ENCODE results near the gene RSPO4. TPM values are rescaled to one million over a fixed set of nuclear protein-coding genes. Genes with fewer than 3 reads are reported as not detected.
"Not testable (repeated sequence)": the region's sequence is repeated elsewhere in the genome, so short reads cannot be mapped to it uniquely, and the experiment has no call there.

RSPO4 gene
- not detected in 2 replicates for total RNA-seq (2014; rRNA removed; shearing (Covaris generic))
- not detected in 2 replicates for polyA plus RNA-seq (2014; cell fraction: nucleus; rRNA removed)

DNA sequence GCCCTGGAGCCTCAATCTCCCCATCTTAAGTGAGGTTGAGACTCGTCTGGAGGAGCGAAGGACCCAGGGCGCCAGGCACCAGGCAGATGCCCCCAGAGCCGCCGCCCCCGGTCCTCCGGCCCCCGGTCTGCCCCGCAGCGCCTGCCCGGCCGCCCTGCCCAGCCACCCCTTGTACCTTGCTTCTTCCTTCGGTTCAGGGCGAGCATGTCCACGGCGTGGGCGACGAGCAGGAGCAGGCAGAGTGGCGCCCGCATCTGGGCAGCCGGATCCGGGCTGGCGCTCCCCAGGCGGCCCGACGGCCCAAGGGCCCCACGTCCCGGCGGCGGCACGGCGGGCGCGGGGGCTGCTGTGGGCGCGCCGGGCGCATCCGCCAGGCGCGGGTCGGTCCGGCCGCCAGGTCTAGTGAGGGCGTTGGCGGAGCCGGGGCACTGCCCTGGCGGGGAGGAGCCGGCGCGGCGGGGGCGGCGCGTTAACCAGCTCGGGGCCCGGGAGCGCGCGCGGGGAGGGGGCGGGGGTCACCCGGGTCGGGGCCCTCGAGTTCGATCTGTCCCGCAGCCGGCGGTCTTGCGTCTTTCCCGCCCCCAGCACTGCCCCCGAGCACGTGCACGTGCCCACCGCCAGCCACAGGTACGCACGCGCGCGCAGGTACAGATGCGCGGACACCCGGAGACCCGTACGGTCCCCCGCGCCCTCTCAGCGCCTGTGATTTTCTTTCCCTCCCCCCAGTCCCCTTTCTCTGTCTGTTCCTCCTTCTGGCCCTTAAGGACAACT, at the start of gene RSPO4:
TSS of gene RSPO4 (minus strand) at position 401 of the 771 bp plus-strand sequence. CDS start at position 254, 147 bp downstream.
- DNase-seq (ENCODE audit: extremely low read depth, low read depth): no peak

DNA sequence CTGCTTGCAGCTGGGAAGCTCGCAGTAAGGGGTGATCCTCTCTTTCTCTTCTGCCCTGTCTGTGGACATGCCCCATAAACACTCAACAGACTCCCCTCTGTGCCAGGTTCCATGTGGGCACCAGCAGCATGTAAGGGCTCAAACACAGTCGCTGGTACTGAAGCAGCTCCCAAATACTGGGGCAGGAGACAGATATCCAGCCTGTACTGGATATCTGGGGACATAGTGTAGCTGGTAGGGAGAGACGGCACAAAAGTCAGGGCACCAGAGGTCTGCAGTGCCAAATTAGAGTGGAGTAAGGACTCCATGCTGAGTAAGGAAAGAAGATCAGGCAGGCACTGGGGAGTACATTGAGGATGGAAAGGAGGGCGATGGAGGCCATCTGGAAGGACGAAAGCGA, 48.3 kb upstream of the RSPO4 start:
- no peak for DNase-seq (ENCODE audit: extremely low read depth, low read depth)

DNA sequence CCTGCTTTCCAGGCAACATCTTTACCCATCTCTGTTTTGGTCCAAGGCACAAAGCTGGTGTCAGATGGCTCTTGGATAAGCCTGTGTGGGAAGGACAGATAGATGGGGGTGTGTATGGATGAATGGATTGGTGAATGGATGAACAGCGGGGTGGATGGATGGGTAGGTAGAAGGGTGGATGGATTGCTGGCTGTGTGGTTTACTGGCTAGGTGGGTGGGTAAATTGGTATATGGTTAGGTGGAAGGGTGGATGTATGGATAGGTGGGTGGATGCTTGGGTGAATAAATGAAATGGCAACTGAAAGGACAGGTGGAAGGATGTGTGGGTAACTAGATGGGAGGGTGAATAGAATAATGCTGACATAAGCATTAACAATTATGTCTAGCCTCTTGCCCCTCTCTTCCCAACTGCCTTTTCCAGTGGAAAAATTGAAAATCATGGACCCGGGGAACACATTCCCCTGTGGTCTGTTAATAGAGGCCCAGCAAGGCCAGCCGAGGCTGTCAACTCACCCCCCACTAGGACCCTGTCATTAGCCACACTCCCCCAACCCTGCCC, 43.8 kb upstream of the RSPO4 start:
- DNase-seq (ENCODE audit: extremely low read depth, low read depth): no peak

DNA sequence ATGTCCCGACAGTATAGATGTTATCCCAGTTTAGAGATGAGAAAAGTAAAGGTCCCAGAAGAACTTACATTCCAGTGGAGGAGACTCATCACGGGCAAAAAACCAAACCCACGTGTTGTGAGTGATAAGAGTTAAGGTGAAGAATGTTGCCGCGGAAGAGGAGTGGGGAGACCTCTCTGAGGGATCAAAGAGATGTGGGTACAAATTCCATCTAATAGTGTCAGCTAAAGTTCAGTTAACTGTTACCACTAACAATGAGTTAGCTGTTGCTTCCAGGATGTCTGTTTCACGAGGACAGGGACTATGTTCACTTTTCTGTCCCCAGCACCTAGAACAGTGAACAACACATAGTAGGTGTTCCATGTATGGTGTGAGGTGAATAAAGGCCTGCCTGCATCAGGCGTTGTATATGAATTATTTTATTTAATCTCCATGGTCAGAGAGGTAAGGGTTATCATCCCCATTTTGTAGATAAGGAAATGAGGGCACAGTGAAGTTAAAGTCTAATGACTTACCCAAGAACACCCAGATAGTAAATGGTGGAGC, 39.8 kb upstream of the RSPO4 start:
- DNase-seq (ENCODE audit: extremely low read depth, low read depth): no peak

DNA sequence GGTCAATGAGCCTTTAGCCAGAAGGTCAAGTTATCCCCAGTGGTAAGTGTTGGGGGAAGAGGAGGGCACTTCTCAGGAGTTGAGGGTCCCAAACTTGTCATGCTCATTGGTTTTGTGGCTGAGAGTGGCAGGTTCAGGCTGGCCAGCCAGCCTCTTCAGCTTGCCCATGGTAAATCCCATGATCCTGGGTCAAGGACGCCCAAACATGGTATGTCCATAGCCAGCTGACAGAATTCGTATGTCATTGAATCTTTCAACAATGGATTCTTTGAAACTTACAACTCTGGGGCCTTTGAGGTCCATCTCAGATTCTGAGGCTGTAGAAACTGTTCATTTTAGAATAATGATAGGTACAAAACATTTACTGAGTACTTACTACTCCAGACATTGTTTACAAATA, 36.1 kb upstream of the RSPO4 start:
- DNase-seq (ENCODE audit: extremely low read depth, low read depth): no peak

DNA sequence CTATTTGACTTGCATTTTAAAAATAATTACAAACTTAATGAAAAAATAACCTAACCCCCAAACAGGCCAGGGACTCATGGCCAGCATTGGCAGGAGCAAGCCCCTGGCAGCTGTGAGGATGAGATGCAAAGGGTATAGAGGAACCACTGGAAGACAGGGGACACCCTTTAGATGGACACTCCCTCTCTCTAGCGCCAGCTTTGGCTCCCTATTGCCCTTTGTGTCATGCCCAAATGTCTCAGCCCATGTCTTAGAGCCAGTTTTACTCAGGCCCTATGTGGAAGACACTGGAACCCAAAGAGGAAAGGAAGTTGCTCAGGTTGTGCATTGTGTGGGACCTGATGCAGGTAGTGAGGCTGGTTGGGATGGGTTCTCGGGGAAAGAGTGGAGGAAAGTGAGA, 34.9 kb upstream of the RSPO4 start:
- no peak for DNase-seq (ENCODE audit: extremely low read depth, low read depth)

DNA sequence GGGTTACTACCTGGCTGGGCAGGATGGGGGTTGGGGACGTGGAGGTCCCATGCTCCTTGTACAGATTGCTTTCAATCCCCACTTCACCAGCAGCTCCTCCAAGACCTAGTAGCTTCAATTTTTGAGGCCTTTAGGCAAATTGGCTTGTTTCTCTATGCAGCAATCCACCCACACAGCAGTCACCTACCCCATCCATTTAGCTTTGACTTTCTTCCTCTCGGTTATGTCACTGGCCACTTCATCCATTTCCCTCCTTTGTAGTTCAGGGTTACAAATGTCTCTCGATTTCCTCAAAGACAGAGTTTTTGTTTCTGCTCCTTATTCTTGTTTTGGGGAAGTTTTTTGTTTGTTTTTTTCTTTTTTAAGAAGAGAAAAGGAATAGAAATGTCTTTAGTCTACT, 33.4 kb upstream of the RSPO4 start:
- DNase-seq (ENCODE audit: extremely low read depth, low read depth): no peak

DNA sequence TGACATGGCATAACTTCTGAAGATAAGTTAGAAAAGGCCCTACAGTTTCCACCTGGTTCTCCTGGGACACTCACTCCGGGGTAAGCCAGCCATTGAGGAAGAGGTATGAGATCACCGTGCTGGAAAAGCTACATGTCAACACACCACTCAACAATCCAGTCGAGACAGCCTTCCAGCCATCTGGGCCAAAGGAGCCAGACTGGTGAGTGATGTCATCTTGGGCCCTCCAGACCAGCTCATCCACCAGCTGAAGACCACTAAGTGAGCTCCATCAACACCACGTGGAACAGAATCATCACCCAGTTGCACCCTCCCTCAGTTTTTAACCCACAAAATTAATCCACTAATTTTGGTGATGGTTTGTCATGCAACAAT, 32.3 kb upstream of the RSPO4 start:
- no peak for DNase-seq (ENCODE audit: extremely low read depth, low read depth)

DNA sequence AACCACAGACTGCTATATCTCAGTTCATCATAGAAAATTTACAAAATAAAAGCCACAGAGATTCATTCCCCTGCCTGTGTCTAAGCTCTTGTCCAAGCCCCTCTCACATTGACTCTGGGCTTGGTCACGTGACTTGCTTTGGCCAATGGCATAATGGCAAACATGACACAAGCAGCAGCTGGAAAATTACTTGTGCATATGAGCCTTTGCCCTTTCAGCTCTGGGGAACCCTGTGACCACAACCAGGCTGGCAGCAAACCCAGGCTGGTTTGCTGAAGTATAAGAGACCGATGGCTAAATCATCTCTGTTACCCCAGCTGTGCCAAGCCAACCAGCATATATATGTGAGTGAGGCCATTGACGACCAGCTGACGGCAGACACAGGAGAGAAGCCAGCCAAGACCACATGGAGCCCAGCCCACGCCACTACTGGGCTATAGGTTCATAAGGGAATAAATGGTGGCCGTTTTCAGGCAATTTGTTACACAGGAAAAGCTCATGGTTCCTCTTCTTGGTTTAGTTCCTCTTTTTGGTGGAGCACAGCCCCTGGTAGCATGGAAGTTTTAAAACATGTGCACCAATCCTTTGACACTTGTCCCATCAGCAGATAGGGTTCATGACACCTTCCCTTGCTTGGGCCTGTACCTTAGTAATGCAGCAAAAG, 31.8 kb upstream of the RSPO4 start:
- DNase-seq (ENCODE audit: extremely low read depth, low read depth): no peak

DNA sequence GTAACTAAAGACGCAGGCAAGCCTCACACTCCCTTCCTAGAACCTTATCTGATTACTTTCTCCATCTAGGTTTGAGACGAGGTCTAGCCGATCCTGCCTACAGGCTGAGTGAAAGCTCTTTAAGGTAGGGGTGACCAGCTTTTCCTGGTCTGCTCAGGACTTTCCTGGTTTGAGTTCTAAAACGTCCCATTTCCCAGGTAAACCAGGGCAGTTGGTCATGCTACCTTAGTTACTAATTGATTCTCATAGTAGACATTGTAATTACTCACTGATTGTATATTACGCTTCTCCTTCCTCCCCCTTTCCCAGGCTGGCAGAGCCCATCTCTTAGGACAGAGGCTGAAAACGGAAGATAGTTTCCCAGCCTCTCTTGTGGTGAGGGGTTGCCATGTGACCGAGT, 27.9 kb upstream of the RSPO4 start:
- DNase-seq (ENCODE audit: extremely low read depth, low read depth): no peak

DNA sequence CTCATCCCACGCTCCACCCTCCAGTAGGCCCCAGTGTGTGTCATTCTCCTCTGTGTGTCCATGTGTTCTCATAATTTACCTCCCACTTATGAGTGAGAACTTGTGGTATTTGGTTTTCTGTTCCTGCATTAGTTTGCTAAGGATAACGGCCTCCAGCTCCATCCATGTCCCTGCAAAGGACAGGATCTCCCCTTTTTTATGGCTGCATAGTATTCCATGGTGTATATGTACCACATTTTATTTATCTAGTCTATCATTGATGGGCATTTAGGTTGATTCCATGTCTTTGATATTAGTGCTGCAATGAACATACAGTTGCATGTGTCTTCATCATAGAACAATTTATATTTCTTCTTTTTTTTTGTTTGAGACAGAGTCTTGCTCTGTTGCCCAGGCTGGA, 24.1 kb upstream of the RSPO4 start:
- not testable (repeated sequence) for DNase-seq (ENCODE audit: extremely low read depth, low read depth)

DNA sequence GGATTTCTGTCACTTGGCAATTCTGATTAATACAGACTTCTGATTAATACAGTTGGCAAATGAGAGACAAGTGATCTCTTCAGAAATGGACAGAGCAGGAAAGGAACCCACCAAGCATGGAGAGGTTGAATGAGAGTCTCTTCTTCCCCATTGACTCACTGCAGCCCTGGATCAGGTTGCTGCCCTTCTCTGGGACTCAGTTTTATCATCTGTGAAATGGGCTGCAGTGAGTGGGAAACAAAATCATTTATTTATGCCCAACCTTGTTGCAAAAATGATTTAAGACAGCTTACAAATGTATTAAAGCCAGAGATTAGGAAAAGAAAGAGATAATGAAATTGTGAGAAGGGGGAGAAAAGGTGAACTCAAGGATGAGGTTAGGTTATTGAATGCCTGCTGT, 20.8 kb upstream of the RSPO4 start:
- DNase-seq (ENCODE audit: extremely low read depth, low read depth): no peak

DNA sequence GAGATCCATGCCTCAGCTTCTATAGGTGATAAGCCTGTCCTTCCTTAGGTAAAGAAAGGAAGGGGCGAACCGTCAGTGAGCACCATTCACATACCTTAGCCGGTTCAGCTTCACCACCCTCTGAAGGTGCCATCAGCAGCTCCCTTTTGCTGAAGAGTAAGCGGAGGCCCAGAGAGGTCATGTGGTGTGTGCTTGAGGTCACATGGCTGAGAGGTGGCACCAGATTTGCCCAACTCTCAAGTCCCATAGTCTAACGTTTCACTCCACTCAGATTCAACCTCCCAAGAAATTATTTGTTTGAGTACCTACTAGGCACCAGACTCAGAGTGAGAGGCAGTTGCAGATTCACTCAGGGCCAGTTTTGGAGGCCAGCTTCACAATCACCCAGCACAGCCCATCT, 18.5 kb upstream of the RSPO4 start:
- no peak for DNase-seq (ENCODE audit: extremely low read depth, low read depth)

DNA sequence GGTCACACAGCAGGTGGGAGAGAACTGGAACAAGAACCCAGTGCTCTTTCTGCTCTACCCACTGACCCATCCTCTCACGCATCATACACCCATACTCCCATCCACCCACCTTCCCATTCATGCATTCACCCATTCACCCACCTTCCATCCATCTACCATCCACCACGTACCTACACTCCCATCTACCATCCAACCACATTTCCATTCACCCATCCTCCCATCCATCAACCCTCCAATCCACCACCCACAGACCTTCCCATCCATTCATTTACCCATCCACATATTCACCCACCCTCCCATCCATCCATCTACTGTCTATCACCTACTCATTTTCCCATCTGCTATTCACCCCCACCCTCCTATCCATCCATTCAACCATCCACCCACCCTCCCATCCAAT, 17.2 kb upstream of the RSPO4 start:
- no peak for DNase-seq (ENCODE audit: extremely low read depth, low read depth)

DNA sequence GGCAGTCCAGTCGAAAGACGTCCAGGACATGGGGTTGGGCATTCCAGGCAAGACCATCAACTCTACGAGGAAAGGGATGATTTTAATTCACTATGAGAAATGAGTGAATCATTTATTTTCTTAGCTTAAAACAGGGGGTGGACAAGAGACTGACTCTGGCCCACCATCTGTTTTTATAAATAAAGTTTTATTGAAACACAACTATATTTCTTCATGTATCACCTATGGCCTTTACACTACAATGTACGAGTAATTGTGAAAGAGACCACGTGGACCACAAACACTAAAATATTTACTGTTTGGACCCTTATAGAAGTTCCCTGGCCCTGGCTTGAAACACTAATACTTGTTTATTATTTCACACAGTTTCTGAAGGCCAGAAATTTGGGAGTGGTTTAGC, 15.6 kb upstream of the RSPO4 start:
- DNase-seq (ENCODE audit: extremely low read depth, low read depth): no peak

DNA sequence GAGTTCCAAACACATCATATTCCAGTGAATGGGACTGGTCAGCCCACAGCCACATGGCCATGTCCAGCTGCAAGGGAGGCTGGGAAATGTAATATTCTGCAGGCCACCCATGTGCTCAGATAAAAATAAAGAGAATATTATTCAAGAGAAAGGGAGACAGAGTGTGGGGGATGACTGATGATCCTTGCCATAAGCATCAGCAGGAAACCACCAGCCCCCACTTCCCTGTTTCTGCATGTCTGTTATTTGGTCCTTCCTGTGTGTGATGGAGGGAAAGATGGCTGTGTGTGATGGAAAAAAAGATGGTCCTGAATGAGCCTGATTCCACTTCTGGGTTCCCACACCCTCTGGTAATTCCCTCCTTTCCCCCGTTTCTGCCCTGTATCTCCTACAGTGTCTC, 13.1 kb upstream of the RSPO4 start:
- DNase-seq (ENCODE audit: extremely low read depth, low read depth): no peak

DNA sequence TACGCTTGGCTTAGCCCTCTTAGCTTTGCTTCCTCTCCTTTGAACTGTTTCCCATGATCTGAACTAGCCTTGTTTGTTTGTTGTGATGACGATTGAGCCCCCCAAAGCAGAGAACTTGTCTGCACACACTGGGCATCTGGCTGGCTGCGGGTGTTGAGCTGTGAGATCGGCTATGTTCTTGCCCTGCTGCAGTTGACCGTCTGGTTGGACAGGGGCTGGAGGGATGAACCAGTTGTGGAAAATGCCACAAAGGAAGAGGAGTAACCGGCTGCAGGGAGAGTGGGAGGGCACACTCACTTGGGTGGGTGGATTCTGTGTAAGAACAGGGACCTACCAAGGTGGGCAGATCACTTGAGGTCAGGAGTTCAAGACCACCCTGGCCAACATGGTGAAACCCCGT, 12.4 kb upstream of the RSPO4 start:
- DNase-seq (ENCODE audit: extremely low read depth, low read depth): no peak

DNA sequence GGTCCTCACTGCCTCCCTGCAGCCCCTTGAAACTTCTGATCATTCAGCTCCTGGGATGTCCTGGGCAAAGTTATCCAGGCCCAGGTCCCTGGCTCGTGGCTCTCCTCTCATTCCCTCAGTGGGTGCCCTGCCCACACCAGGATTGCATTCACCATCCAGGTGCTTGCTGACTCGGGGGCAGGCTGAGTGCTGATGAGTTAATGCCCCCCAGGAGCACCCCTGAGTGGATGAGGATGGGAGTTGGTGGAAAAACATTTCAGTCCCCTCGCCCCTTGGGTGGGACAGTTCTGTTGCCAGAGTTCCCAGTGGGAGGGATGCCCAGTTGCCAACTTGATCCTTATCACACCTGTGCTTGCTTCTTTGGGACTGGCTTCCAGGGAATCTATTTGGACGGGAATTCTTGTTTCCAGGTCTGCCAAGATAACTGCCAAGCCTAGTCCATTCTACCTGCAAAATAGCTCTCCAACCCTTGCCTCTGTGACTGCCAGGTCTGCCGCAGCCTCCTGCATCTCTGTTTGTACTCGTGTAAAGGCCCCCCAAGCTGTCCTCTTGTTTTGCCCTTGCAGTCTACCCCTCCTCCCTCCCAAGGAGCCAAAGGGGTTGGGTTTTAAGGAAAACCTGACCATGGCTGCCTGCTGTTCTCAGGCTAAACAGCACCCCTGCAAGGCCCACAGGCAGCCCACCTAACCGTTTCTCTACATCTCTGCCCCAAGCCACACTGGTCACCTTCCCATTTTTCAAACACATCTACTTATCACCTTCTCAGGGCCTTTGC, 11.6 kb upstream of the RSPO4 start:
- DNase-seq (ENCODE audit: extremely low read depth, low read depth): no peak

DNA sequence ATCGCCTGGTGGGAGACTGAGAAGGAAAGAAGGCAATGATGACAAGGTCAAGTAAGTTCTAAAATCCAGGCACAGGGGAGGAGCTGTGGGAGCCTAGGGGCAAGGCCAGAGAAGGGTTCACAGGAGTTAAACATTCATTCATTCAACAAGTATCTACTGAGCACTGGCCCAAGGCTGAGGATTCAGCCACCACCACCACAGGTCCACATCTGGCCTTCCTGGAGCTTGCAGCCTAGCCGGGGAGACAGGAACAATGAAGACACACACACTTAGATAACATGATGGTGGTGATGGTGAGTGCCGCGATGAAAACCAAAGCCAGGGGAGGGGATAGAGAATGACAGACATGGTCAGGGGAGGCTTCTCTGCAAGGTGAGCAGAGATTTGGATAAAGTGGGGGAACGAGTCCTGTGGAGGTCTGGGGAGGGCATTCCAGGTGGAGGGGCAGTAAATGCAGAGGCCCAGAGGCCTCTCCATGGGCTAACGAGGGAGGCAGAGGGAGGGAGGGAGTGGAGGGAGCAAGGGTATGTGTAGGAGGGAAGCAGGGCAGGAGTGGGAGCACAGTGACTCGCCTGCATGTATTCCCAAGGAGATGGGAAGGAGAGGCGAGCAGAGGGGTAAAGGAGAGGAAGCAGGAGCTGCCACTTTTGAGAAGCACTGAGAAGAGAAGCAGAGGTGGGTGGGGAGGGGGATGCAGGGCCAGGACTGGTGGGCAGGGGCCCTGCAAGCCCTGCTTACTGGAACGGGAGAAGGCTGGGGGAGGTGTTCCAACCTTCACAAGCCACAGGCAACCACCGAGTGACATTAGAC, 10.5 kb upstream of the RSPO4 start:
- no peak for DNase-seq (ENCODE audit: extremely low read depth, low read depth)

DNA sequence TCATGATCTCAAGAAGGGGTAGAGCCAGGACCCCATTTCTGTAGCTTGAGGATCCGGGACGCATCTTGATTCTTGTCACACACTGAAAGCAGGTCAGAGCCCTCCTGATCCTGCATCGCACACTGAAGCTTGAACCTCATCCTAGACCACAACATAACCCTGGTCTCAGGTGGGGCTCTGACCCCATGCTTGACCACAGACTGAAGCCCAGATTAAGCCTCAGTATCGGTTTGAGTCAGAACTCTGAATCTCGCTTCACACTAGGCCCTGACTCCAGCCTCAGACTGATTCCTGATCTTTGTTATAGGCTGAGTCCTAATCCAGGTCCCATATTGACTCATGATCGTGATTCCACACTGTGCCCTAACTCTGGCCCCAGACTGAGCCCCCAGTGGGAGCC, 8.5 kb upstream of the RSPO4 start:
- no peak for DNase-seq (ENCODE audit: extremely low read depth, low read depth)

Data from NCI-H460 (cell line).